Hepatocyte (in vitro differentiated cells): ENCODE measurements around the gene TAPBP.

Experiments used
- EZH2 ChIP-seq: fragments of 200-600 bp; sonication (generic); IDR thresholded peaks from 2 replicates; pipeline ENCODE4 v1.6.1; 2016; ENCODE audit warnings: antibody characterized with exemption, mild to moderate bottlenecking, borderline replicate concordance
- TF ChIP-seq, protein P1 (sequence below): fragments of 200-600 bp; sonication (generic); IDR thresholded peaks from 2 replicates; pipeline ENCODE4 v1.5.1; 2016; ENCODE audit warnings: antibody characterized with exemption, mild to moderate bottlenecking; ENCODE audit not compliant: poor library complexity

DNA sequence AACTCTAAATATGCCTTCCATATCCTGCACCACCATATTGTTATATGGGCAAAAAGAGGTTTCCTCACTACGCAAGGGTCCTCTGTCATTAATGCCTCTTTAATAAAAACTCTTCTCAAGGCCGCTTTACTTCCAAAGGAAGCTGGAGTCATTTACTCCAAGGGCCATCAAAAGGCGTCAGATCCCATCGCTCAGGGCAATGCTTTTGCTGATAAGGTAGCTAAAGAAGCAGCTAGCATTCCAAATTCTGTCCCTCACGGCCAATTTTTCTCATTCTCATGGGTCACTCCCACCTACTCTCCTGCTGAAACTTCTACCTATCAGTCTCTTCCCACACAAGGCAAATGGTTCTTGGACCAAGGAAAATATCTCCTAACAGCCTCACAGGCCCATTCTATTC, 33.9 kb upstream of the TAPBP start:
- TF ChIP-seq, protein P1, sequence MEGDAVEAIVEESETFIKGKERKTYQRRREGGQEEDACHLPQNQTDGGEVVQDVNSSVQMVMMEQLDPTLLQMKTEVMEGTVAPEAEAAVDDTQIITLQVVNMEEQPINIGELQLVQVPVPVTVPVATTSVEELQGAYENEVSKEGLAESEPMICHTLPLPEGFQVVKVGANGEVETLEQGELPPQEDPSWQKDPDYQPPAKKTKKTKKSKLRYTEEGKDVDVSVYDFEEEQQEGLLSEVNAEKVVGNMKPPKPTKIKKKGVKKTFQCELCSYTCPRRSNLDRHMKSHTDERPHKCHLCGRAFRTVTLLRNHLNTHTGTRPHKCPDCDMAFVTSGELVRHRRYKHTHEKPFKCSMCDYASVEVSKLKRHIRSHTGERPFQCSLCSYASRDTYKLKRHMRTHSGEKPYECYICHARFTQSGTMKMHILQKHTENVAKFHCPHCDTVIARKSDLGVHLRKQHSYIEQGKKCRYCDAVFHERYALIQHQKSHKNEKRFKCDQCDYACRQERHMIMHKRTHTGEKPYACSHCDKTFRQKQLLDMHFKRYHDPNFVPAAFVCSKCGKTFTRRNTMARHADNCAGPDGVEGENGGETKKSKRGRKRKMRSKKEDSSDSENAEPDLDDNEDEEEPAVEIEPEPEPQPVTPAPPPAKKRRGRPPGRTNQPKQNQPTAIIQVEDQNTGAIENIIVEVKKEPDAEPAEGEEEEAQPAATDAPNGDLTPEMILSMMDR = no peak
- no peak for TF ChIP-seq EZH2
